ENCODE data around the gene DCAF16. TPM values are rescaled to one million over a fixed set of nuclear protein-coding genes. Genes with fewer than 3 reads are reported as not detected.

The DCAF16 gene
- total RNA-seq, 1 experiment from 2014 or later = 55.3 TPM

GRCh38 chr4:17770845-17771244 is 39.7 kb downstream of the DCAF16 start:
- Mint-ChIP-seq H3K4me1 (ENCODE audit: low read depth, unreplicated experiment) (no peaks in the 10 kb centered on the region), H3K27ac (ENCODE audit: unreplicated experiment) (no peak overlapping the region), H3K27me3 (ENCODE audit: insufficient read depth, unreplicated experiment) (no peaks in the 10 kb centered on the region), H3K9me3 (ENCODE audit: unreplicated experiment) (peaks cover under 1% of the 10 kb centered on the region), H3K36me3 (ENCODE audit: insufficient read depth, unreplicated experiment) (no peaks in the 10 kb centered on the region), H3K4me3 (ENCODE audit: unreplicated experiment) (no peak overlapping the region)
- no peaks in the 10 kb centered on the region for H3K36me3 ChIP-seq (ENCODE audit: control insufficient read depth, insufficient read depth, low read length)
- BruUV-seq (replicated peaks) = no TSS peak
- ChIA-PET CTCF (no interaction called here), POLR2A (no interaction called here)
- DNase-seq = no peak
- no peaks in the 10 kb centered on the region for H3K9me3 ChIP-seq
- no peaks in the 10 kb centered on the region for H3K4me1 ChIP-seq
- TF ChIP-seq, protein P1, sequence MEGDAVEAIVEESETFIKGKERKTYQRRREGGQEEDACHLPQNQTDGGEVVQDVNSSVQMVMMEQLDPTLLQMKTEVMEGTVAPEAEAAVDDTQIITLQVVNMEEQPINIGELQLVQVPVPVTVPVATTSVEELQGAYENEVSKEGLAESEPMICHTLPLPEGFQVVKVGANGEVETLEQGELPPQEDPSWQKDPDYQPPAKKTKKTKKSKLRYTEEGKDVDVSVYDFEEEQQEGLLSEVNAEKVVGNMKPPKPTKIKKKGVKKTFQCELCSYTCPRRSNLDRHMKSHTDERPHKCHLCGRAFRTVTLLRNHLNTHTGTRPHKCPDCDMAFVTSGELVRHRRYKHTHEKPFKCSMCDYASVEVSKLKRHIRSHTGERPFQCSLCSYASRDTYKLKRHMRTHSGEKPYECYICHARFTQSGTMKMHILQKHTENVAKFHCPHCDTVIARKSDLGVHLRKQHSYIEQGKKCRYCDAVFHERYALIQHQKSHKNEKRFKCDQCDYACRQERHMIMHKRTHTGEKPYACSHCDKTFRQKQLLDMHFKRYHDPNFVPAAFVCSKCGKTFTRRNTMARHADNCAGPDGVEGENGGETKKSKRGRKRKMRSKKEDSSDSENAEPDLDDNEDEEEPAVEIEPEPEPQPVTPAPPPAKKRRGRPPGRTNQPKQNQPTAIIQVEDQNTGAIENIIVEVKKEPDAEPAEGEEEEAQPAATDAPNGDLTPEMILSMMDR (IDR thresholded peaks at IDR 0.05; ENCODE audit: insufficient read depth in 1 of 2, low read depth in 1 of 2, low read length in 1 of 2, severe bottlenecking in 1 of 2, unreplicated experiment in 1 of 2) = no peak
- H3K27me3 ChIP-seq (replicated peaks; ENCODE audit: control insufficient read depth, insufficient read depth, low read length) = no peaks in the 10 kb centered on the region
- no peak overlapping the region for H3K4me3 ChIP-seq (ENCODE audit: low read depth, low read length)
- intact Hi-C loops (cut with micrococcal nuclease; ENCODE audit: unreplicated experiment) = no loop called here

- no peak overlapping the region for H3K4me3 Mint-ChIP-seq (ENCODE audit: unreplicated experiment)
- POLR2A ChIA-PET = no interaction called here
- no peak overlapping the region for H3K27ac Mint-ChIP-seq (ENCODE audit: unreplicated experiment)
- peaks cover 6% of the 10 kb centered on the region for H3K9me3 Mint-ChIP-seq (ENCODE audit: unreplicated experiment)
- H3K36me3 Mint-ChIP-seq (ENCODE audit: insufficient read depth, unreplicated experiment) = no peaks in the 10 kb centered on the region
- TF ChIP-seq, protein P1 (IDR thresholded peaks at IDR 0.05; ENCODE audit: insufficient read depth in 1 of 2, low read depth in 1 of 2, low read length in 1 of 2, severe bottlenecking in 1 of 2, unreplicated experiment in 1 of 2) = no peak
- no peaks in the 10 kb centered on the region for H3K4me1 Mint-ChIP-seq (ENCODE audit: low read depth, unreplicated experiment)
- Histone ChIP-seq H3K9me3 (no peaks in the 10 kb centered on the region), H3K27me3 (replicated peaks; ENCODE audit: control insufficient read depth, insufficient read depth, low read length) (no peaks in the 10 kb centered on the region), H3K4me3 (ENCODE audit: low read depth, low read length) (no peak overlapping the region), H3K4me1 (no peaks in the 10 kb centered on the region), H3K36me3 (ENCODE audit: control insufficient read depth, insufficient read depth, low read length) (no peaks in the 10 kb centered on the region)
- intact Hi-C loops (cut with micrococcal nuclease; ENCODE audit: unreplicated experiment) = no loop called here
- H3K27me3 Mint-ChIP-seq (ENCODE audit: insufficient read depth, unreplicated experiment) = no peaks in the 10 kb centered on the region
- DNase-seq = no peak
- BruUV-seq (replicated peaks) = no TSS peak
- CTCF ChIA-PET = interaction anchor here (0.7 kb wide), 1 partner anchor 133 kb away, joined by 3 read pairs; no protein-coding TSS in a partner anchor
Observed at GRCh38 chr4:17769406-17770174, 41.0 kb downstream of the DCAF16 start.

- peaks cover 6% of the 10 kb centered on the region for H3K9me3 Mint-ChIP-seq (ENCODE audit: unreplicated experiment)
- H3K27me3 ChIP-seq (replicated peaks; ENCODE audit: control insufficient read depth, insufficient read depth, low read length) = no peaks in the 10 kb centered on the region
- no peaks in the 10 kb centered on the region for H3K4me1 ChIP-seq
- no peak overlapping the region for H3K27ac Mint-ChIP-seq (ENCODE audit: unreplicated experiment)
- H3K36me3 ChIP-seq (ENCODE audit: control insufficient read depth, insufficient read depth, low read length) = no peaks in the 10 kb centered on the region
- no peak for DNase-seq
- H3K9me3 ChIP-seq = no peaks in the 10 kb centered on the region
- ChIA-PET POLR2A (no interaction called here), CTCF (no interaction called here)
- no peaks in the 10 kb centered on the region for H3K27me3 Mint-ChIP-seq (ENCODE audit: insufficient read depth, unreplicated experiment)
- intact Hi-C loops (cut with micrococcal nuclease; ENCODE audit: unreplicated experiment) = no loop called here
- no peak overlapping the region for H3K4me3 Mint-ChIP-seq (ENCODE audit: unreplicated experiment)
- no peaks in the 10 kb centered on the region for H3K36me3 Mint-ChIP-seq (ENCODE audit: insufficient read depth, unreplicated experiment)
- H3K4me1 Mint-ChIP-seq (ENCODE audit: low read depth, unreplicated experiment) = no peaks in the 10 kb centered on the region
- TF ChIP-seq, protein P1 (IDR thresholded peaks at IDR 0.05; ENCODE audit: insufficient read depth in 1 of 2, low read depth in 1 of 2, low read length in 1 of 2, severe bottlenecking in 1 of 2, unreplicated experiment in 1 of 2) = no peak
- no TSS peak for BruUV-seq (replicated peaks)
- no peak overlapping the region for H3K4me3 ChIP-seq (ENCODE audit: low read depth, low read length)
Observed at GRCh38 chr4:17766826-17767458, 43.6 kb downstream of the DCAF16 start.

All from Caco-2 (cell line).